ENCODE results near the gene SETSIP. TPM values are rescaled to one million over a fixed set of nuclear protein-coding genes. Genes with fewer than 3 reads are reported as not detected.

Gene SETSIP
- total RNA-seq, 1 experiment from 2014 or later = 0.47 TPM

DNA sequence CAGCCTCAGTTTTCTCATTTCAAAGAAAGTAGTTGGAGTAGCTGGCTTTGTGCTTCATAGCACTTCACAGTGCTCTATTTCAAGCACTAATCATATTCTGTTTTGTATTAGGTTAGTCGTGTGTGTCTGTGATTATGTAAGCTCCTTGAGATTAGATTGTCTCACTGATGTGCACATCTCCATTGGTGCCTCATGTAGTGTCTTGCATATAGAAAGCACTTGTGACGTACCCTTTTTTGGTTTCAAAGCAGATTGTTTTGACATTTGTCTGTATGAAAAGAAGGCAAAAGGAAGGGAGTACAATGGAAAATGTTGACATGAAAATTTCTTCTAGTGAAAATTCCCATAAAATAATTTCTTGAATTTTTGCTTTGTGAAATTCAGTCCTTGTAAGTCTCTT is 18.9 kb upstream of the SETSIP start:
- no peak for TF ChIP-seq EZH2 (IDR thresholded peaks at IDR 0.05; ENCODE audit: borderline replicate concordance, low read depth, low read length, poor library complexity, severe bottlenecking)
- TF ChIP-seq, protein P1, sequence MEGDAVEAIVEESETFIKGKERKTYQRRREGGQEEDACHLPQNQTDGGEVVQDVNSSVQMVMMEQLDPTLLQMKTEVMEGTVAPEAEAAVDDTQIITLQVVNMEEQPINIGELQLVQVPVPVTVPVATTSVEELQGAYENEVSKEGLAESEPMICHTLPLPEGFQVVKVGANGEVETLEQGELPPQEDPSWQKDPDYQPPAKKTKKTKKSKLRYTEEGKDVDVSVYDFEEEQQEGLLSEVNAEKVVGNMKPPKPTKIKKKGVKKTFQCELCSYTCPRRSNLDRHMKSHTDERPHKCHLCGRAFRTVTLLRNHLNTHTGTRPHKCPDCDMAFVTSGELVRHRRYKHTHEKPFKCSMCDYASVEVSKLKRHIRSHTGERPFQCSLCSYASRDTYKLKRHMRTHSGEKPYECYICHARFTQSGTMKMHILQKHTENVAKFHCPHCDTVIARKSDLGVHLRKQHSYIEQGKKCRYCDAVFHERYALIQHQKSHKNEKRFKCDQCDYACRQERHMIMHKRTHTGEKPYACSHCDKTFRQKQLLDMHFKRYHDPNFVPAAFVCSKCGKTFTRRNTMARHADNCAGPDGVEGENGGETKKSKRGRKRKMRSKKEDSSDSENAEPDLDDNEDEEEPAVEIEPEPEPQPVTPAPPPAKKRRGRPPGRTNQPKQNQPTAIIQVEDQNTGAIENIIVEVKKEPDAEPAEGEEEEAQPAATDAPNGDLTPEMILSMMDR (conservative IDR thresholded peaks at IDR 0.05; ENCODE audit: low read depth, low read length) = no peak
- DNase-seq (ENCODE audit: low spot score) = no peak
- no peaks in the 10 kb centered on the region for H3K9me3 ChIP-seq (ENCODE audit: low read depth, low read length, poor library complexity, severe bottlenecking)
- no peaks in the 10 kb centered on the region for H3K27me3 ChIP-seq (replicated peaks; ENCODE audit: insufficient read depth, low read depth, low read length, poor library complexity)
- CTCF ChIA-PET = no interaction called here
- H3K36me3 ChIP-seq (ENCODE audit: insufficient read depth, low read length, poor library complexity, severe bottlenecking) = no peaks in the 10 kb centered on the region
- no peaks in the 10 kb centered on the region for H3K4me1 ChIP-seq (ENCODE audit: insufficient read depth, low read length, poor library complexity, severe bottlenecking)
- intact Hi-C loops (cut with micrococcal nuclease; ENCODE audit: unreplicated experiment) = no loop called here
- POLR2A ChIA-PET (ENCODE audit: low non-redundant PET) = no interaction called here
- no peak overlapping the region for H3K4me3 ChIP-seq (ENCODE audit: low read depth, low read length, poor library complexity, severe bottlenecking)
- no TSS peak for BruUV-seq (replicated peaks)
- no peak overlapping the region for H3K27ac ChIP-seq (ENCODE audit: low read depth, low read length, poor library complexity, severe bottlenecking)

- peaks cover 4% of the 10 kb centered on the region for H3K9me3 ChIP-seq (ENCODE audit: low read depth, low read length, poor library complexity, severe bottlenecking)
- H3K27me3 ChIP-seq (replicated peaks; ENCODE audit: insufficient read depth, low read depth, low read length, poor library complexity) = no peaks in the 10 kb centered on the region
- intact Hi-C loops (cut with micrococcal nuclease; ENCODE audit: unreplicated experiment) = no loop called here
- ChIA-PET CTCF (no interaction called here), POLR2A (ENCODE audit: low non-redundant PET) (no interaction called here)
- no peak overlapping the region for H3K27ac ChIP-seq (ENCODE audit: low read depth, low read length, poor library complexity, severe bottlenecking)
- H3K36me3 ChIP-seq (ENCODE audit: insufficient read depth, low read length, poor library complexity, severe bottlenecking) = no peaks in the 10 kb centered on the region
- BruUV-seq (replicated peaks) = no TSS peak
- no peak for DNase-seq (ENCODE audit: low spot score)
- peaks cover 16% of the 10 kb centered on the region for H3K4me1 ChIP-seq (ENCODE audit: insufficient read depth, low read length, poor library complexity, severe bottlenecking)
- TF ChIP-seq, protein P1 (conservative IDR thresholded peaks at IDR 0.05; ENCODE audit: low read depth, low read length) = no peak
- TF ChIP-seq EZH2 (IDR thresholded peaks at IDR 0.05; ENCODE audit: borderline replicate concordance, low read depth, low read length, poor library complexity, severe bottlenecking) = no peak
- H3K4me3 ChIP-seq (ENCODE audit: low read depth, low read length, poor library complexity, severe bottlenecking) = no peak overlapping the region
Observed at GRCh38 chr1:92091625-92092024, 16.4 kb upstream of the SETSIP start.

DNA sequence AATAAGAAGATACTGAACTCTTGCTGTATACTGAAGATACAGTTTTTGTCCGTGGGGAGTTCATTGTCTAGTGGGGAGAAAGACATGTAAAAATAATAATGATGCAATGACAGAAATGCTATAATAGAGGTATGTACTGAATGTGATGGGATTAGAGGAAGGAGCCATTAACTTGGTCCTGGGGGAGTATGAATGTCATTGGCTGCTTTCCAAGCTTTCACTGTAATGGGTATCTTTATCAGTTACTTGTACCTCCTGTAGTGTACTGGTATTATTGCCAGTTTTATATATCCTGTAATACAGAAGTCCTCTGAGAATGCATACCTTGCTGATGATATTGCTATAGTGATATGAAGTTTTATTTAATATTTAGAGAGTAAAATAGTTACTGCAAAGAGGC is 12.3 kb upstream of the SETSIP start:
- POLR2A ChIA-PET (ENCODE audit: low non-redundant PET) = no interaction called here
- Histone ChIP-seq H3K4me1 (ENCODE audit: insufficient read depth, low read length, poor library complexity, severe bottlenecking) (peaks cover 16% of the 10 kb centered on the region), H3K36me3 (ENCODE audit: insufficient read depth, low read length, poor library complexity, severe bottlenecking) (no peaks in the 10 kb centered on the region), H3K9me3 (ENCODE audit: low read depth, low read length, poor library complexity, severe bottlenecking) (peaks cover 20% of the 10 kb centered on the region), H3K27ac (ENCODE audit: low read depth, low read length, poor library complexity, severe bottlenecking) (no peak overlapping the region), H3K27me3 (replicated peaks; ENCODE audit: insufficient read depth, low read depth, low read length, poor library complexity) (no peaks in the 10 kb centered on the region), H3K4me3 (ENCODE audit: low read depth, low read length, poor library complexity, severe bottlenecking) (no peak overlapping the region)
- DNase-seq (ENCODE audit: low spot score) = peak; percentile 95
- no peak for TF ChIP-seq EZH2 (IDR thresholded peaks at IDR 0.05; ENCODE audit: borderline replicate concordance, low read depth, low read length, poor library complexity, severe bottlenecking)
- TF ChIP-seq, protein P1 (conservative IDR thresholded peaks at IDR 0.05; ENCODE audit: low read depth, low read length) = no peak
- intact Hi-C loops (cut with micrococcal nuclease; ENCODE audit: unreplicated experiment) = no loop called here
- CTCF ChIA-PET = no interaction called here
- BruUV-seq (replicated peaks) = no TSS peak
